ENCODE results near the gene AIF1L.

AIF1L gene

DNA sequence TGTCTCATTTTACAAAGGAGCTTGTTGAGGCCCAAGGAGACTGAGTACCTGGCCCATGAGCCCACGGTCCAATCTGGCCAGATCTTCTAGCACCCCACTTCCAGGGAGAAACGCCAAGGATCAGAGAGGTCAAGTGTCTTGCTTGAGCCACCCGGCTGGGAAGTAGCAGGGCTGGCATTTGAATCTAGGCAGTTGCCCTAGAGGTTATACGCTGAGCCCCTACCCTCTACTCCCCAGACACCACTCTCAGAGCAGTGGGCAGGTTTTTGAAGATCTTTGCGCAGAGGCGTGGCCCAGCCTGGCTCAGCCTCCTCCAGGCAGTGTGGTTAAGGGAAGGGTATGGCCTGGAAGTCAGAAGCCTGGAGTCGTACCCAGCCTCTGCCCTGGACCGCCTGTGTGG lies 23.3 kb downstream of the AIF1L start:
- Histone ChIP-seq H3K9ac (ENCODE audit: low read length) (no peak overlapping the region), H3K9me3 (ENCODE audit: control insufficient read depth, low read length) (no peaks in the 10 kb centered on the region), H3K4me1 (ENCODE audit: control insufficient read depth, insufficient read depth, low read length) (peaks cover 1% of the 10 kb centered on the region)

DNA sequence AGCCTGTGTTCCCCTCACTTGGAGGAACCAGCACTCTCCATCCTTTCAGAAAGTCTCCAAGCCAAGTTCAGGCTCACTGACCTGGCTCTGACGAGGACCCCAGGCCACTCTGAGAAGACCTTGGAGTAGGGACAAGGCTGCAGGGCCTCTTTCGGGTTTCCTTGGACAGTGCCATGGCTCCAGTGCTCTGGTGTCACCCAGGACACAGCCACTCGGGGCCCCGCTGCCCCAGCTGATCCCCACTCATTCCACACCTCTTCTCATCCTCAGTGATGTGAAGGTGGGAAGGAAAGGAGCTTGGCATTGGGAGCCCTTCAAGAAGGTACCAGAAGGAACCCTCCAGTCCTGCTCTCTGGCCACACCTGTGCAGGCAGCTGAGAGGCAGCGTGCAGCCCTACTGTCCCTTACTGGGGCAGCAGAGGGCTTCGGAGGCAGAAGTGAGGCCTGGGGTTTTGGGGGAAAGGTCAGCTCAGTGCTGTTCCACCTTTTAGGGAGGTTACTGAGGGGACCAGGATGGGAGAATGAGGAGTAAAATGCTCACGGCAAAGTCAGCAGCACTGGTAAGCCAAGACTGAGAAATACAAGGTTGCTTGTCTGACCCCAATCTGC lies 24.4 kb downstream of the AIF1L start:
- Histone ChIP-seq H3K27me3 (ENCODE audit: control insufficient read depth, insufficient read depth, low read length) (no peaks in the 10 kb centered on the region), H3K9me3 (ENCODE audit: control insufficient read depth, low read length) (no peaks in the 10 kb centered on the region), H3K9ac (ENCODE audit: low read length) (no peak overlapping the region), H3K4me1 (ENCODE audit: control insufficient read depth, insufficient read depth, low read length) (peaks cover 3% of the 10 kb centered on the region), H3K4me3 (ENCODE audit: low read length) (no peak overlapping the region), H3K36me3 (ENCODE audit: control insufficient read depth, insufficient read depth, low read length) (no peaks in the 10 kb centered on the region)

More for the DNA sequence above, 23.3 kb downstream of the AIF1L start:
- H3K36me3 ChIP-seq (ENCODE audit: control insufficient read depth, insufficient read depth, low read length): no peaks in the 10 kb centered on the region
- no peak overlapping the region for H3K4me3 ChIP-seq (ENCODE audit: low read length)
- H3K27me3 ChIP-seq (ENCODE audit: control insufficient read depth, insufficient read depth, low read length): no peaks in the 10 kb centered on the region

DNA sequence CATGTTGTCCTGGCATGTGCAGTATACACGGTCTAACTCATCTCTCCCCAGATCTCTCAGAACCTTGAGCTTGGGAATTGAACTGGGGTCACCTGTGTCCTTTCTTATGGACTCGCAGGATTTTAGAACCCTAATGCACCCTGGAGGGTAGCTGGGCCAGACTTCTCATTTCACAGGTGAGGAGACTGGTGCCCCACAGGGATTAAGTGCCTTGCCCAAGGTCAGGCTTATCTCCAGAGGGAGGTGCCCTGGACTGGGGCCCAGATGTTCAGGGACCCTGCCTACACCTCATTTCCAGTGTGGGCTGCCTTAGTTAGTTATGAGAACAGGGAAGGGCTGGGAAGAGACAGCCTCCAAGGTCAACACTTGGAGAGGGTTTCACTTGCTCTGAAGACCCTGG lies 25.0 kb downstream of the AIF1L start:
- no peak overlapping the region for H3K4me3 ChIP-seq (ENCODE audit: low read length)

DNA sequence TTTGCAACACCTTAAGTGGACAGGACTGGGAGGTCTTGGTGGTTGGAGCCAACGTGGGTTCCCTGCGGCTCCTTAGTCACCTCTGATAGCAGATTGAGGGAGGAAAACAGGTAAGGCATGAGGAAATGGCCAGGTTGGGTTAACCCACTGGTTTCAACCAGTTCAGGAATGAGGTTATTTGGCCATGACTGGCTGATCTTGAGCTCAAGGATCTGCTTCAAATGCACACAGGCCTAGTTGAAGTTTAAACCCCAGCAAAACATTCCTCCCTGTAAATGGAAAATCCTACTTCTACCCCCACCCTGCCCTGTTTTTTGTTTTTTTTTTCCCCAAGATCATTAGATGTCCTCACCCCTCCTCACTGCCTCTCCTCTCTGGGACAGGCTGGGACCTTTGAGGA lies 25.8 kb downstream of the AIF1L start:
- Histone ChIP-seq H3K4me1 (ENCODE audit: control insufficient read depth, insufficient read depth, low read length) (peaks cover 3% of the 10 kb centered on the region), H3K9me3 (ENCODE audit: control insufficient read depth, low read length) (no peaks in the 10 kb centered on the region), H3K4me3 (ENCODE audit: low read length) (no peak overlapping the region), H3K36me3 (ENCODE audit: control insufficient read depth, insufficient read depth, low read length) (no peaks in the 10 kb centered on the region), H3K27me3 (ENCODE audit: control insufficient read depth, insufficient read depth, low read length) (no peaks in the 10 kb centered on the region), H3K9ac (ENCODE audit: low read length) (no peak overlapping the region)

More for the DNA sequence above, 25.0 kb downstream of the AIF1L start:
- Histone ChIP-seq H3K36me3 (ENCODE audit: control insufficient read depth, insufficient read depth, low read length) (no peaks in the 10 kb centered on the region), H3K4me1 (ENCODE audit: control insufficient read depth, insufficient read depth, low read length) (peaks cover 3% of the 10 kb centered on the region), H3K9me3 (ENCODE audit: control insufficient read depth, low read length) (no peaks in the 10 kb centered on the region), H3K9ac (ENCODE audit: low read length) (no peak overlapping the region), H3K27me3 (ENCODE audit: control insufficient read depth, insufficient read depth, low read length) (no peaks in the 10 kb centered on the region)

DNA sequence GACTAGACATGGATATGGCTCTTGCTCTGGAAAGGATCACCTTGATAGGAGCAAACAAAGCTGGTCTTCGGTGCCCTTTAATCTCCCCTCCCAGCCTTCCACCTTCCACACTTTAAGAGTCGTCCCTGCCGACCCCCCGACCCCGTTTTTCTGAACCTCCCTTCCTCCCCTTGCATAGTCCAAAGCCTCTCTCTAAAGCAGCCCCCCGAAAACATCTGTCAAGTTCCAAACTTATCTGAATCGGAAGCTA lies 28.6 kb downstream of the AIF1L start:
- peak overlapping the region; percentile 59 for H3K4me3 ChIP-seq (ENCODE audit: low read length)
- peak overlapping the region; percentile 81 for H3K9ac ChIP-seq (ENCODE audit: low read length)
- H3K27me3 ChIP-seq (ENCODE audit: control insufficient read depth, insufficient read depth, low read length): no peaks in the 10 kb centered on the region
- H3K9me3 ChIP-seq (ENCODE audit: control insufficient read depth, low read length): no peaks in the 10 kb centered on the region
- peaks cover 3% of the 10 kb centered on the region for H3K4me1 ChIP-seq (ENCODE audit: control insufficient read depth, insufficient read depth, low read length)
- H3K36me3 ChIP-seq (ENCODE audit: control insufficient read depth, insufficient read depth, low read length): no peaks in the 10 kb centered on the region

DNA sequence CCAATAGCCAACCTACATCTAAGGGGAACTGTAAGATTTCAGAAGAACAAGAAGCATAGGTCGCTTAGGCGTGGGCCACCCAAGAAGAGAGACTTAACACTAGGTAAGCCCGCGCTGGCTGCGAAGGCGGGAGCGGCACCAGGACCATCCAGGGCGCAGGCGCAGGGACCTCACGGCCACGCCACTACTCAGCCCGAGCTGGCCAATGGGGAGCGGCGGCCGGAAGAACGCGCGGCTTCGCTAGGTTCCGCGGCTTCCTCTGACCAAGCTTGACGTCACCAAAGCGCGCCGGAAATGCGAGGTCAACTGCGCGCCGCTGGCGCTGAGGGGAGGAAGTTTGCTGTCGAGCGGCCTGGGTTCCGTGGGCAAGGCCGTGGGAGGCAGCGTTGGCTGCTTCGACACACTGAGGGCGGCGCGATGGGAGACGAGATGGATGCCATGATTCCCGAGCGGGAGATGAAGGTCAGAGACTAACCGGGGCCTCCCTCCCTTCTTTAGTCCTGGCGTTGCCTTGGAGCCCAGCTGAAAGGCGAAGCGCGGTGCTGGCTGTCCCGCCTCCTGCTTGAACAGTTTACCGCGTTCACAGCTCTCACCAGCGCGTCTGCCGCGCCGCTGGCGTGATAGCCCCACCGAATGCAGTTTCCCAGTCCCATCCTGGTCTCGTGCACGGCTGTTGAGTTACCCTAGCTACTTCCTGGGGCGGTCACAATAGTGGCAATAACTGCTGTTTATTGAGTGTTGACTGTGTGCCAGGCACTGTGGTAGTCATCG lies 29.1 kb downstream of the AIF1L start, which contains the start of gene NUP214:
Gene NUP214, plus strand, starts transcription at position 299 of the 771 bp plus-strand sequence. Its CDS starts 119 bp downstream, at position 418.
- Histone ChIP-seq H3K4me1 (ENCODE audit: control insufficient read depth, insufficient read depth, low read length) (peaks cover 3% of the 10 kb centered on the region), H3K4me3 (ENCODE audit: low read length) (peak within 1 kb of the TSS; percentile 59), H3K27me3 (ENCODE audit: control insufficient read depth, insufficient read depth, low read length) (no peaks in the 10 kb centered on the region), H3K9ac (ENCODE audit: low read length) (peak within 1 kb of the TSS; percentile 81), H3K36me3 (ENCODE audit: control insufficient read depth, insufficient read depth, low read length) (no peaks in the 10 kb centered on the region), H3K9me3 (ENCODE audit: control insufficient read depth, low read length) (no peaks in the 10 kb centered on the region)

DNA sequence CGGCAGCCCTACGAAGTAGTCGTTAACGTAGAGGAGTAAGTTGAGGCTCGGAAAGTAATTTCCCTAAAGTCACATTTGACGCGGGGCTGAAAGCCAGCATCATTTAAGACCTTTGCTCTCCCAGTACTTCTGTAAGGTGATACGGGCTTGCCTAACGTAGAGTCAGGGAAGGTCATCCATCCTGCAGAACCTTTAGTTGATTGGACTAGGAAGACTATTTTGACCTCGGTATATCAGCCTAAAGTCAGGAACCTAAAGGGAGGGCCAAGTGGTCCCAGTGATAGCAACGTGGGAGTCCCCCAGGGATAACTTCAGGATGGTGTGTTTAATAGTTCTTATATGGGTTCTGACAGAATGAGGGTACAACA lies 29.7 kb downstream of the AIF1L start:
- peak overlapping the region; percentile 75 for H3K9ac ChIP-seq (ENCODE audit: low read length)
- H3K9me3 ChIP-seq (ENCODE audit: control insufficient read depth, low read length): no peaks in the 10 kb centered on the region
- H3K27me3 ChIP-seq (ENCODE audit: control insufficient read depth, insufficient read depth, low read length): no peaks in the 10 kb centered on the region
- peaks cover 3% of the 10 kb centered on the region for H3K4me1 ChIP-seq (ENCODE audit: control insufficient read depth, insufficient read depth, low read length)
- no peaks in the 10 kb centered on the region for H3K36me3 ChIP-seq (ENCODE audit: control insufficient read depth, insufficient read depth, low read length)
- H3K4me3 ChIP-seq (ENCODE audit: low read length): peak overlapping the region; percentile 59

DNA sequence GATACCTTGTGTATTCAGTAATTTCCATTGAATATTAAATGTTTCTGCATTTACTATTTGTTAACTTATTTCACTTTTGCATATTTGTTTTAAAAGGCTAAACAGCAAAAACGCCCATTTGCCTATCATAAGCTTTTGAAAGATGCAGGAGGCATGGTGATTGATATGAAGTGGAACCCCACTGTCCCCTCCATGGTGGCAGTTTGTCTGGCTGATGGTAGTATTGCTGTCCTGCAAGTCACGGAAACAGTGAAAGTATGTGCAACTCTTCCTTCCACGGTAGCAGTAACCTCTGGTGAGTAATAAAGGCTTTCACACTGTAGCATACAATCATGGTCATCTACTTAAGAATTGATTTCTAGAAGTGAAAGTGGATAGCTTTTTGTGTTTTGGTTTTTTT lies 32.9 kb downstream of the AIF1L start:
- no peaks in the 10 kb centered on the region for H3K36me3 ChIP-seq (ENCODE audit: control insufficient read depth, insufficient read depth, low read length)
- H3K27me3 ChIP-seq (ENCODE audit: control insufficient read depth, insufficient read depth, low read length): no peaks in the 10 kb centered on the region
- no peak overlapping the region for H3K9ac ChIP-seq (ENCODE audit: low read length)
- H3K4me3 ChIP-seq (ENCODE audit: low read length): no peak overlapping the region
- peaks cover 3% of the 10 kb centered on the region for H3K4me1 ChIP-seq (ENCODE audit: control insufficient read depth, insufficient read depth, low read length)
- H3K9me3 ChIP-seq (ENCODE audit: control insufficient read depth, low read length): no peaks in the 10 kb centered on the region

DNA sequence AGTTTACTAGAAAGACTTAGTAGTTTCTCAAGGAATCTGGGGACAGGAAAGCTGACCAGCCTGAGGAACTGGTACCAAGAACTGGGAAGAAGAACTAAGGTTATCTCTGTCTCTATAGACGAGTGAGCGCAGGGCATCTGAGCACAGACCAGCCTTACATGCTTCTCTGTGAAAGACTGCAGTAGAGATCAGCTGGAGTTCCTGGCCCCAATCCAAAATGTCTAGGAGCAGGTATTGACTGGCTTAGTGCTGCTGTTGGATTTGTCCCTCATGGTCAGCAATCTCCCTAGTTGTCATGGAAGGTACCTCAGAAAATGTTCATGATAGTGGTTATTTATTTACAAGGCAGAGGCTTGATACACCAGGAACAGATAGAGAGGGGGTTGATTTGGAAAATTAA lies 42.3 kb downstream of the AIF1L start:
- Histone ChIP-seq H3K36me3 (ENCODE audit: control insufficient read depth, insufficient read depth, low read length) (peaks cover 5% of the 10 kb centered on the region), H3K27me3 (ENCODE audit: control insufficient read depth, insufficient read depth, low read length) (no peaks in the 10 kb centered on the region), H3K4me1 (ENCODE audit: control insufficient read depth, insufficient read depth, low read length) (no peaks in the 10 kb centered on the region)

DNA sequence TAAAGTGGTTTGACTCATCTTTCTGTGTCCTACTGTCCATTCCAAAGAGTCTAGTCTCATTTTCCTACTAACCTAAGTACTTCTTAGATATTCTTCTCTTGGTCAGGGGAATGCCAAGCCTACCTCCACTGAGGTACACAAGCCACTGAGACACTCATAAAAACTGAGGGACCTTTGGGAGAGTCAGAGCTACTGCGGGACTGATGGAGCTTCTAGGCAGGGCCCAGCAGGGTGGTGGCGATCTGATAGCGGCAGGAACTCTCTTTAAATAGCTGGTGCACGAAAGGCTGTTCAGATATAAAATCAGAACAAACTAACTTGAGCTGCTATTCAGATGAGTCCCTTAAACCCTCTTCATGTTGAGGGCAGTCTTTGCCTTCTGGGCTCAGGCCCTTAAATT lies 43.8 kb downstream of the AIF1L start:
- no peak overlapping the region for H3K4me3 ChIP-seq (ENCODE audit: low read length)
- H3K4me1 ChIP-seq (ENCODE audit: control insufficient read depth, insufficient read depth, low read length): no peaks in the 10 kb centered on the region
- peaks cover 5% of the 10 kb centered on the region for H3K36me3 ChIP-seq (ENCODE audit: control insufficient read depth, insufficient read depth, low read length)
- no peak overlapping the region for H3K9ac ChIP-seq (ENCODE audit: low read length)
- no peaks in the 10 kb centered on the region for H3K27me3 ChIP-seq (ENCODE audit: control insufficient read depth, insufficient read depth, low read length)
- H3K9me3 ChIP-seq (ENCODE audit: control insufficient read depth, low read length): no peaks in the 10 kb centered on the region

More for the DNA sequence above, 42.3 kb downstream of the AIF1L start:
- Histone ChIP-seq H3K4me3 (ENCODE audit: low read length) (no peak overlapping the region), H3K9ac (ENCODE audit: low read length) (no peak overlapping the region), H3K9me3 (ENCODE audit: control insufficient read depth, low read length) (no peaks in the 10 kb centered on the region)

DNA sequence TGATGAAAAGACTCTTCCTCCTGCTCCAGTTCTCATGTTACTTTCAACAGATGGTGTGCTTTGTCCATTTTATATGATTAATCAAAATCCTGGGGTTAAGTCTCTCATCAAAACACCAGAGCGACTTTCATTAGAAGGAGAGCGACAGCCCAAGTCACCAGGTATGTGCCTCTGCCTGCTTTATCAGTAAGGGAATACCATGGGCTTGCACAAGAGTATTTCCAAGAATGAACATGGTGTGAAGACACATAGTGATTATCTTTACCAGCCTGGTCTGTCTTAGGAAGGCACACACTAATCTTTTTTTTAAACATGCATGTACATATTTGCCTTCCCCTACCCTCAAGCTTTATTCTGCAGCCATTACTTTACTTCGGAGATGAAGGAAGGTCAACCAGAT lies 44.2 kb downstream of the AIF1L start:
- peaks cover 5% of the 10 kb centered on the region for H3K36me3 ChIP-seq (ENCODE audit: control insufficient read depth, insufficient read depth, low read length)
- H3K9me3 ChIP-seq (ENCODE audit: control insufficient read depth, low read length): no peaks in the 10 kb centered on the region
- no peak overlapping the region for H3K4me3 ChIP-seq (ENCODE audit: low read length)
- no peaks in the 10 kb centered on the region for H3K4me1 ChIP-seq (ENCODE audit: control insufficient read depth, insufficient read depth, low read length)
- no peaks in the 10 kb centered on the region for H3K27me3 ChIP-seq (ENCODE audit: control insufficient read depth, insufficient read depth, low read length)
- no peak overlapping the region for H3K9ac ChIP-seq (ENCODE audit: low read length)

DNA sequence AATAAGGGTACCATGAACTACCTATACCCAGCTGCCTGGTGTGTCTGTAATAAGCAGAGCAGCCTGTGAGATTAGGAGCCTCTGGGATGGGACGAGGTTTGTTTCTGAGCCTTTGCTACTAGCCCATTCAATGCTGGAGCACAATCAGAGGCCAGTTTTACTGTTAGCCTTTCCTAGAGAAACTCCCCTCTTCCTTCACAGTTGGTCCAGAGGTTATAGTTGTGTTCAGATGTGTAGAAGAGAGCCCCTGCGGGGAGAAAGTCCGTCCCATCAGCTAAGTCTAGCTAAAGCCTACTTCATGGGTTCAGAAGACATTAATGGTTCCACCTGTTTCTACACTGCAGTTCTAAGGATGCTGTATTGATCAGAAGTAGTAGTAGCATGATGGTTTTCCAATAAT lies 45.8 kb downstream of the AIF1L start:
- peaks cover 5% of the 10 kb centered on the region for H3K36me3 ChIP-seq (ENCODE audit: control insufficient read depth, insufficient read depth, low read length)
- no peaks in the 10 kb centered on the region for H3K27me3 ChIP-seq (ENCODE audit: control insufficient read depth, insufficient read depth, low read length)
- no peaks in the 10 kb centered on the region for H3K4me1 ChIP-seq (ENCODE audit: control insufficient read depth, insufficient read depth, low read length)
- H3K9ac ChIP-seq (ENCODE audit: low read length): no peak overlapping the region
- no peak overlapping the region for H3K4me3 ChIP-seq (ENCODE audit: low read length)
- H3K9me3 ChIP-seq (ENCODE audit: control insufficient read depth, low read length): no peaks in the 10 kb centered on the region
